Activated T-cell treated with anti-CD3 and anti-CD28 coated beads for 48 hours (primary cell): ENCODE results near the gene FAH.
"Not testable (repeated sequence)": the region's sequence is repeated elsewhere in the genome, so short reads cannot be mapped to it uniquely, and the experiment has no call there.

Source experiments
- DNase-seq: peaks from one replicate; pipeline ENCODE4 v3.0.0-alpha.2; 2020; ENCODE audit warnings: low read depth

Gene FAH

DNA sequence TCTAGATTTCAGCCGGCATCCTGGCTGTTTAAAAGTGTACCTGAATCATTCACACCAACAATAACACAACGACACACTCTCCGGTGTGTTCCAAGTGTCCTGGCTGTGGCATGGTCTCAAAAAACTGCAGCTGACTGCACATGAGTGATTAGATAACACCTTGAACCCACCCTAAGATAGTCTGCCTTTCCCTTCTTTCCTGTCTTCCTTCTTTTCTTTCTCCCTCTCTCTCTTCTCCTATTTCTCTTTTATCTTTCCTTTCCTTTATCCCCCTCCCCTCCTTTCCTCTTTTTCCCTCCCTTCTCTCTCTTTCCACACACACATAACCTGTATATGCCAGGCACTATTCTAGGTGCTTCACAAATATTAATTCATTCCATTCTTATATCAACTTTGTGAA is 1.2 kb upstream of the FAH start:
- DNase-seq = no peak

DNA sequence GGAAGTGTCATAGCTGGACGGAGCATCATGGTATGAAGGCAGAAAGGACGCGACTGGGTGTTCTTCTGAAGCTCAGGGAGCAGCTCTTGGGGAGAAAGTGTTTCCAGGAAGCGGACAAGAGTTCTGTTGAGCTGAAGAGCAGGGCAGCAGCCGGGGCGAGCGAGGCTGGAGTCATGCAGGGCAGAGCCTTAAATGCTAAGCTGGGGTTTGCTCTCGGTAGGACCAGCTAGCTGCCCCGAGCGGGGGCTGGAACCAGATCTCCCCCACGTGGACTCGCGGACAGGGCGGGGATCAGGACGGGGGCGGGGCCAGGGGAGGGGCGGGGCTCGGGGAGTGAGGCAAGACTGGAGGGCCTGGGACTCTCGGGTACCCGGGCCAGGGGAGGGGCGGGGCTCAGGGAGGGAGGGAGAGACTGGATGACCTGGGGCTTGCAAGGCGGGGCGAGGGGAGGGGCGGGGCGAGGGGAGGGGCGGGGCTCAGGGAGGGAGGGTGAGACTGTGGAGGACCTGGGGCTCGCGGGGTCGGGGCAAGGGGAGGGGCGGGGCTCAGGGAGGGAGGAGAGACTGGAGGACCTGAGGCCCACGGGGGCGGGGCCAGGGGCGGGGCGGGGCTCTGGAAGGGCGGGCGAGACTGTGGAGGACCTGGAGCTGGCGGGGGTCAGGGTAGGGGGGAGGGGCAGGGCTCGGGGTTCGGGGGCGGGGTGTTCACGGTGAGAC is 461 bp upstream of the FAH start:
- DNase-seq = peak; percentile 87

GRCh38 chr15:80153900-80154299 is 1.1 kb downstream of the FAH start:
- DNase-seq = no peak

- DNase-seq = no peak
These were observed 1.5 kb downstream of the FAH start for GRCh38 chr15:80154336-80154735.

- no peak for DNase-seq
These were observed 2.2 kb downstream of the FAH start for GRCh38 chr15:80155001-80155377.

DNA sequence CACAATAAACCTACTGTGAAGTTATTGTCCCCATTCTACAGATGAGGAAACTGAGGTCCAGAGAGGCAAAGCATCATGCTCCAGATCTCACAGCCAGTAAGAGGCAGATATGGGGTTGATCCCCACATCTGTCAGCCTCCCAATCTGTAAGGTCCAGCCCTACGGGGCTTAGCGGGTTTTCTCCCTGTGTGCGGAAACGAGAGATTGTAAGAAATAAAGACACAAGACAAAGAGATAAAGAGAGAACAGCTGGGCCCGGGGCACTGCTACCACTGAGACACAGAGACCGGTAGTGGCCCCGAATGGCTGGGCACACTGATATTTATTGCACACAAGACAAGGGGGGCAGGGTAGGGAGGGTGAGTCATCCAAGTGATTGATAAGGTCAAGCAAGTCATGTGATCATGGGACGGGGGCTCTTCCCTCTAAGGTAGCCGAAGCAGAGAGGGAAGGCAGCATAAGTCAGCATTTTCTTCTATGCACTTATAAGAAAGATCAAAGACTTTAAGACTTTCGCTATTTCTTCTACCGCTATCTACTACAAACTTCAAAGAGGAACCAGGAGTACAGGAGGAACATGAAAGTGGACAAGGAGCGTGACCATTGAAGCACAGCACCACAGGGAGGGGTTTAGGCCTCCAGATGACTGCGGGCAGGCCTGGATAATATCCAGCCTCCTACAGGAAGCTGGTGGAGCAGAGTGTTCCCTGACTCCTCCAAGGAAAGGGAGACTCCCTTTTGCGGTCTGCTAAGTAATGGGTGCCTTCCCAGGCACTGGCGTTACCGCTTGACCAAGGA is 2.8 kb downstream of the FAH start:
- not testable (repeated sequence) for DNase-seq

- no peak for DNase-seq
These were observed 3.4 kb downstream of the FAH start for GRCh38 chr15:80156176-80156720.

DNA sequence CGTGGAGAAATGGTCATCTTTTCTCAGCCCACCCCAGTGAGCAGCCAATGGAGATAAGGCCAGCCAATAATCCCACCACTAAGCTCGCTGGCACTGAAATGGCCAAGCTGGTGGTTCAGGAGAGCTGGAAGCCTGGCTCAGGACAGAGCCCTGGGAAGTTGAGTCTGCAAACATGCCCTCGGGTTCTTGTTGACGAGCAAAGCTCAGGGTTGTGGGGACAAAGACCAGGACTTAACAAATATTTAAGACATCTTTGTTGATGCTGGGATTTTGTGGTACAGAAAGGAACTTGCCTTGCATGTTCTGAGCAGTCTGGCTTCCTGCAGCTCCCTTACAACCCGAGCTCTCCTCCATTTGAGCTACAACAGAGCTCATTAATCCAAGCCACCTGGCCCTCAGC is 4.4 kb downstream of the FAH start:
- DNase-seq = no peak

DNA sequence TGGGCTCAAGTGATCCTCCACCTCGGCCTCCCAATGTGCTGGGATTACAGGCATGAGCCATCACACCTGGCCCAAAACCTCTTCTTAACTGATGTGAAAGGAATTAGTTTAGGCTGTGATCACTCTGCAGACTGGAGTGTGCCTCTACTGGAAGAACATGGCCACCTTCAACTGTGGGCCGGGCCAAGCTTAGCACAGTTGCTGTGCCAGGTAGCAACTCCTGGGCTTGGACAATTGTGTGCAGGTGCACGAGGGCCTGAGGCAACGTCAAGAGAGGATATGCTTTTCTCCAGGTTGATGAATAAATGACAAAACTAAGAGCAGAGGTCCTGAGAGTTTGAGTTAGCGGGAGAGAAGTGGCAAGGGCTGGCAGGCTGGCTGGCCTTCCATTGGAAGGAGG is 6.5 kb downstream of the FAH start:
- DNase-seq = no peak

- no peak for DNase-seq
These were observed 7.2 kb downstream of the FAH start for GRCh38 chr15:80159811-80160569.

- peak; percentile 17 for DNase-seq
These were observed 7.9 kb downstream of the FAH start for GRCh38 chr15:80160570-80161156.

DNA sequence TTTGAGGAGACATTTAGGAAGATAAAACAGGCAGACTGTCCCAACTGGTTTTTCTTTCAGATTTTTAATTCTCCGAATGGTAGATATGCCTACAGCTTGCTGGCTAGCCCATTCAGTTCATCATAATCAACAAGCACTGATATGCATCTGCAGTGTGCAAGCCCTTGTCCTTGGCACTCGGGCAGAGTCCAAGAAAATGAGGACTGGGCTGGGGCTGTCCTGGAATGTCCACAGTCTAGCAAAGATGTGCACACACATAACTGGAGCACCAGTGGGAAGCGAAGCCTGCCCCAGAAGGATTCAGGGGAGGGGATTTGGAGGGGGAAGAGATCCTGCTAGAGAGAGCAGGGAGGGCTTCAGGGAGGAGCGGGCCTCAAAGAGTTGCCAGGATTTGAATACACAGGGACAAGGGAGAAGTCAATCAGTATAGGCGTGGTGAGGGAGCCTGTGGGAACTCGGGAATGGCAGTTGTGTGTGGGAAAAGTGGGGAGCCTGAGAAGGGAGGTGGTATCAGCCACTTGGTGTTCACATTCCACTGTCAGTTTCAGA is 8.7 kb downstream of the FAH start:
- DNase-seq = no peak

DNA sequence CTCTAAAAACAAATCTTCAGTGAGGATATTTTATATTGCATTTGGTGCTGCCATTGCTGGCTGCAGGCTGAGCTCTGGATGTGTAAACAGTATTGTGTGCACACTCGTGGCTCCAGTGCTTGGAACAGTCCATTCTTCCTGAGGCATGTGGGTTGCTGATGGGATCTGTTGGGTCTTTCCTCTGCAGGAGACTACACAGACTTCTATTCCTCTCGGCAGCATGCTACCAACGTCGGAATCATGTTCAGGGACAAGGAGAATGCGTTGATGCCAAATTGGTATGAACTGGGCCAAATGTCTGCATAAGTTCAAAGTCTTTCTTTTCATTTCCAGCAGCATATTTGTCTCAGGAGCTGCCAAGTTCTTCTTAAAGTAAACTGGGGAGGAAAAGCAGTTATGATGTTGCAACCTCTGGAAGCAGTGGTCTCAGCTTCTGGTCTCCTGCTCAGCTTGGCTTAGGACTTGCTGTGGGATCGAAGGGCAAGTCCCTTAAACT is 9.3 kb downstream of the FAH start:
- DNase-seq = no peak

DNA sequence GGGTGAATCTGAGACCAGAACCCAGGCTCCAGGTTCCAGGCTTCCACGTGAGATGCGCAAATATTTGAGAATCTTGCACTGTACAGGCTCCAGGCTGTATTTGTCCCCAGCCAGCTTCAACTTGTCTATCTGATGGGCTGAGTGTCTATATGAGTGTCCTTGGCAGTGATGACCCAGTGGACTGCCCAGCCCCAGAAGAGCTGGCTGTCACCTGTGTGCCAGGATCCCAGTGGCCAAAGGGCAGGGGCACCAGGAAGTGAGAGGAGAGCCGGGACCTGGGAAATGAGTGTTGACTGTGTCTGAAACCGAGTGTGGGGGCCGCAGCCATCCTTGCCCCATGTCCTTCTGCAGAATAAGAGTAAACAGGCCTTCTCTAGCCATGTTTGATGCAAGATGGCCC is 10.4 kb downstream of the FAH start:
- no peak for DNase-seq

GRCh38 chr15:80163897-80164296 is 11.1 kb downstream of the FAH start:
- no peak for DNase-seq

DNA sequence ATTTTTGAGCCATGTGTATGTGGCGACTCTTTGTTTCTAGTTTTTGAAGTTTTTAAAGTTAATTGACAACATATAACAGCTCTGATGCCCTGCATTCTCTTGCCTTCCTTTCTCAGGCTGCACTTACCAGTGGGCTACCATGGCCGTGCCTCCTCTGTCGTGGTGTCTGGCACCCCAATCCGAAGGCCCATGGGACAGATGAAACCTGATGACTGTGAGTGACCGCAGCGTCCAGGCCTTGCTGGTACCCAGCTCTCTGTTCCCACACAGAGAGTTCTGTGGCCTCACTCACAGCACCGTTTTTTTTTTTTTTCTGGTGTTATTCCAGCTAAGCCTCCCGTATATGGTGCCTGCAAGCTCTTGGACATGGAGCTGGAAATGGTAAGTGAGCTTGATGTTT is 15.1 kb downstream of the FAH start:
- DNase-seq = no peak

- no peak for DNase-seq
These were observed 15.6 kb downstream of the FAH start for GRCh38 chr15:80168421-80168820.

DNA sequence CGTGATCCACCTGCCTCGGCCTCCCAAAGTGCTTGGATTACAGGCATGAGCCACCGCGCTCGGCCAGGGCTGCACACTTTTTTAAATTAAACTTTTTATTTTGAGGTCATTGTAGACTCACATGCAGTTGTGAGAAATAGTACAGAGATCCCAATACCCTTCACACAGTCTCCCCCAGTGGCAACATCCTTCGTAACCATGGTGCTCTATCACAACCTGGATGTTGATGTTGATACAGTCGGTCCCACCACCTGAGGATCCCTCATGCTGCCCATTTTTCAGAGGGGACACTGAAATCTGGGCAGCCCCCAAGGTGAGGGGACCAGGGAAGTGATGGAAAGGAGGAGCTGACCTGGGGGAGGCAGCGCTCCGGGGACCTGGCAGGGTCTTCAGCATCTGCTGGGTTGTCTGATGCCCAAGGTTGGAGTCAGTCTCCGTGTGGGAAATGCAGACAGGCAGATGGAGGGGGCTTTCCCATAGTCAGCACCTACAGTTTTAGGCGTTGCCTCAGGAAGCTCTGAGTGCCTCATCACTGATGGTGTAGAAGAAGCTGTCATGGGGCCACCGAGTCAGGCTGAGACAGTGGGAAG is 17.1 kb downstream of the FAH start:
- DNase-seq = no peak

- no peak for DNase-seq
These were observed 17.8 kb downstream of the FAH start for GRCh38 chr15:80170596-80170995.

- no peak for DNase-seq
These were observed 19.0 kb downstream of the FAH start for GRCh38 chr15:80171787-80172186.

- DNase-seq = no peak
These were observed 19.6 kb downstream of the FAH start for GRCh38 chr15:80172401-80172800.
